K562 (cell line): ENCODE results near the gene RBM27. TPM values are rescaled to one million over a fixed set of nuclear protein-coding genes. Genes with fewer than 3 reads are reported as not detected.

Source experiments
- CBX2 ChIP-seq: fragments of 200-600 bp; sonication (generic); IDR thresholded peaks from one replicate; pipeline ENCODE4 v1.6.1; 2012; ENCODE audit warnings: mild to moderate bottlenecking, low read length, inconsistent platforms; ENCODE audit not compliant: insufficient read depth, poor library complexity, severe bottlenecking
- CHD2 ChIP-seq: IDR thresholded peaks from 2 replicates; pipeline ENCODE4 v1.6.1; 2011; ENCODE audit warnings: low read depth, low read length
- MAFK ChIP-seq: IDR thresholded peaks from 2 replicates; pipeline ENCODE4 v1.6.1; 2011; ENCODE audit warnings: low read length, improper control_type of control experiment
- MCM5 ChIP-seq: fragments of 450-650 bp; IDR thresholded peaks from 2 replicates; pipeline ENCODE4 v1.6.1; 2016; ENCODE audit warnings: low read depth
- ZNF212 ChIP-seq: fragments of 450-650 bp; formaldehyde crosslinking; IDR thresholded peaks from 2 replicates; pipeline ENCODE4 v1.4.0; 2020; ENCODE audit warnings: mild to moderate bottlenecking
- ZNF79 ChIP-seq: fragments of 250-450 bp; sonication (Bioruptor Pico); IDR thresholded peaks from 2 replicates; pipeline ENCODE4 v1.4.0; 2020; ENCODE audit warnings: low read depth, mild to moderate bottlenecking, moderate library complexity
- polyA plus RNA-seq, 8 experiments: library from polyadenylated mRNA; depleted of rRNA in 4 of 8; stranded (reverse) in 5 of 8; unstranded in 3 of 8; fragments of >200 nt; fragmentation: Nextera tagmentation in 2 of 8; fragmentation: Illumina TruSeq in 1 of 8; extraction: Ambion mirVana in 2 of 8; extraction: Trizol in 1 of 8; gene quantifications; 2 replicates each; pipeline versions ENCODE4 v1.2.1 to v1.2.3, GENCODE V29; 2011 to 2014; ENCODE audit warnings: inconsistent platforms in 1 of 8, missing spikeins in 1 of 8
- total RNA-seq, 7 experiments: library from RNA; depleted of rRNA in 6 of 7; stranded (reverse); fragments of >200 nt in 6 of 7; fragmentation: Illumina TruSeq in 2 of 7; extraction: Trizol in 2 of 7; gene quantifications; 2 replicates each; pipeline versions ENCODE4 v1.2.1 to v1.2.3, GENCODE V29; 2011 to 2021; ENCODE audit warnings: low replicate concordance in 1 of 7
- TF ChIP-seq, protein P1 (sequence below): fragments of 250-450 bp; sonication (Bioruptor Pico); IDR thresholded peaks from 2 replicates; pipeline ENCODE4 v1.9.0; 2021; ENCODE audit warnings: mild to moderate bottlenecking, inconsistent platforms
- TF ChIP-seq, protein P2 (sequence below): fragments of 450-650 bp; IDR thresholded peaks from 2 replicates; pipeline ENCODE4 v1.6.1; 2016; ENCODE audit warnings: missing biosample characterization, missing genetic modification characterization
- TF ChIP-seq, protein P3 (sequence below): sonication (generic); formaldehyde crosslinking; IDR thresholded peaks from 2 replicates; pipeline ENCODE4 v1.5.0; 2020; ENCODE audit warnings: missing genetic modification reagents
- TF ChIP-seq, protein P4 (sequence below): sonication (generic); formaldehyde crosslinking; IDR thresholded peaks from 2 replicates; pipeline ENCODE4 v1.8.1; 2023; ENCODE audit warnings: mild to moderate bottlenecking, missing genetic modification reagents, moderate library complexity
- TF ChIP-seq, protein P5 (sequence below), 2 experiments: fragments of 450-650 bp in 1 of 2; sonication (generic) in 1 of 2; formaldehyde crosslinking in 1 of 2; IDR thresholded peaks in 1 of 2; conservative IDR thresholded peaks in 1 of 2; 2 replicates each; pipeline versions ENCODE4 v1.6.1 to v1.8.1; 2016 to 2023; ENCODE audit warnings: mild to moderate bottlenecking in 2 of 2, moderate library complexity in 2 of 2, inconsistent platforms in 1 of 2, missing genetic modification reagents in 1 of 2
- TF ChIP-seq, protein P6 (sequence below): fragments of 250-450 bp; sonication (Bioruptor Pico); IDR thresholded peaks from 2 replicates; pipeline ENCODE4 v1.5.0; 2021; ENCODE audit warnings: mild to moderate bottlenecking, moderate library complexity
- TF ChIP-seq, protein P7 (sequence below), 2 experiments: fragments of 250-450 bp in 1 of 2; fragments of 450-650 bp in 1 of 2; sonication (Bioruptor Pico) in 1 of 2; IDR thresholded peaks; 2 replicates each; pipeline versions ENCODE4 v1.6.1 to v1.8.0; 2016 to 2021; ENCODE audit warnings: mild to moderate bottlenecking in 2 of 2, moderate library complexity in 2 of 2, missing compliant biosample characterization in 1 of 2, missing genetic modification characterization in 1 of 2

The RBM27 gene
- total and polyA plus RNA-seq, 9 of the 15 experiments (the other 6 are each of a cell fraction or from before 2014, with no cell fraction given), result 5.3 to 45.4 (median 29.1) TPM

DNA sequence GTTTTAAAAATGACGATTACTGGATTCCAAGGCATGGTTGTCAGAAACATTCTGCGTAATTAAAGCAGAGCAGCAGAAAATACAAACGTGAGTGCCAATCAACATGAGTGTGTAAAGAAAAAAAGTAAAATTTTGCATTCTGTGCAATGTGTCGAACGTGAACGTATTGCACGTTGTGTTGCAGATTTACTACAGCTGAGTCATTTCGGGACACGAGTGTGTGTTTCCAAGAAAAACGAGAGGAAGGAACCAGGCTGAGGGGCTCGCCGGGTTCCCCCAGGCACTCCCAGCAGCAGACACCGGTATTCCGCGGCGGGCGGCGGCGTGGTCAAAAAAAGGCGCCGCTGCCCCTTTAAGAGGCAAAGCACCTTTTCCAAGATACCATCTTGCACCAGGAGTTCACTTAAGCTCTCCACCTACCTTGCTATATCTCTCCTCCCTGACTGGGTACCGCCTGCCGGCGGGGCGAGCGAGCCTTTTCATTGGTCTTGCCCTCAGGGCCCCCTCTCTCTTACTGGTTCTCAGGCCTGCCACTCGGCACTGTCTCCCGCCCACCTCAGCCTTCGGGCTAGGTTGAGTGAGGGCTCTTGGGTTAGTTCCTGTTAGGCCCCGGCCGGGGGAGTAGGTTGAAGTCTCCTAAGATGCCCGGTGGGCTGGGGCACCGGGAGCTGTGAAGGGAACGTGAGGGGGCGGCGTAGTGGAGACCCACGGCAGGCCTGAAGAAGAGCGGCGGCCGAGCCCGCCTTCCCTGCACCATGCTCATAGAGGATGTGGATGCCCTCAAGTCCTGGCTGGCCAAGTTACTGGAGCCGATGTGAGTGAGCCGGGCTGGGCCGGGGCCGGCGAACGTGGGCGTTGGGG, at the start of gene RBM27 (continued):
- no peak for TF ChIP-seq MCM5
- TF ChIP-seq, protein P1, sequence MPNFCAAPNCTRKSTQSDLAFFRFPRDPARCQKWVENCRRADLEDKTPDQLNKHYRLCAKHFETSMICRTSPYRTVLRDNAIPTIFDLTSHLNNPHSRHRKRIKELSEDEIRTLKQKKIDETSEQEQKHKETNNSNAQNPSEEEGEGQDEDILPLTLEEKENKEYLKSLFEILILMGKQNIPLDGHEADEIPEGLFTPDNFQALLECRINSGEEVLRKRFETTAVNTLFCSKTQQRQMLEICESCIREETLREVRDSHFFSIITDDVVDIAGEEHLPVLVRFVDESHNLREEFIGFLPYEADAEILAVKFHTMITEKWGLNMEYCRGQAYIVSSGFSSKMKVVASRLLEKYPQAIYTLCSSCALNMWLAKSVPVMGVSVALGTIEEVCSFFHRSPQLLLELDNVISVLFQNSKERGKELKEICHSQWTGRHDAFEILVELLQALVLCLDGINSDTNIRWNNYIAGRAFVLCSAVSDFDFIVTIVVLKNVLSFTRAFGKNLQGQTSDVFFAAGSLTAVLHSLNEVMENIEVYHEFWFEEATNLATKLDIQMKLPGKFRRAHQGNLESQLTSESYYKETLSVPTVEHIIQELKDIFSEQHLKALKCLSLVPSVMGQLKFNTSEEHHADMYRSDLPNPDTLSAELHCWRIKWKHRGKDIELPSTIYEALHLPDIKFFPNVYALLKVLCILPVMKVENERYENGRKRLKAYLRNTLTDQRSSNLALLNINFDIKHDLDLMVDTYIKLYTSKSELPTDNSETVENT (CRISPR knock-in tag), result no peak; the same call in 1 of the 2 replicates
- no peak for TF ChIP-seq ZNF212 (CRISPR knock-in tag)
- TF ChIP-seq, protein P2, sequence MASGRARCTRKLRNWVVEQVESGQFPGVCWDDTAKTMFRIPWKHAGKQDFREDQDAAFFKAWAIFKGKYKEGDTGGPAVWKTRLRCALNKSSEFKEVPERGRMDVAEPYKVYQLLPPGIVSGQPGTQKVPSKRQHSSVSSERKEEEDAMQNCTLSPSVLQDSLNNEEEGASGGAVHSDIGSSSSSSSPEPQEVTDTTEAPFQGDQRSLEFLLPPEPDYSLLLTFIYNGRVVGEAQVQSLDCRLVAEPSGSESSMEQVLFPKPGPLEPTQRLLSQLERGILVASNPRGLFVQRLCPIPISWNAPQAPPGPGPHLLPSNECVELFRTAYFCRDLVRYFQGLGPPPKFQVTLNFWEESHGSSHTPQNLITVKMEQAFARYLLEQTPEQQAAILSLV (tag), result no peak
- TF ChIP-seq, protein P3, sequence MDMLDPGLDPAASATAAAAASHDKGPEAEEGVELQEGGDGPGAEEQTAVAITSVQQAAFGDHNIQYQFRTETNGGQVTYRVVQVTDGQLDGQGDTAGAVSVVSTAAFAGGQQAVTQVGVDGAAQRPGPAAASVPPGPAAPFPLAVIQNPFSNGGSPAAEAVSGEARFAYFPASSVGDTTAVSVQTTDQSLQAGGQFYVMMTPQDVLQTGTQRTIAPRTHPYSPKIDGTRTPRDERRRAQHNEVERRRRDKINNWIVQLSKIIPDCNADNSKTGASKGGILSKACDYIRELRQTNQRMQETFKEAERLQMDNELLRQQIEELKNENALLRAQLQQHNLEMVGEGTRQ (CRISPR knock-in tag), result no peak
- TF ChIP-seq CBX2, result no peak
- TF ChIP-seq, protein P4, sequence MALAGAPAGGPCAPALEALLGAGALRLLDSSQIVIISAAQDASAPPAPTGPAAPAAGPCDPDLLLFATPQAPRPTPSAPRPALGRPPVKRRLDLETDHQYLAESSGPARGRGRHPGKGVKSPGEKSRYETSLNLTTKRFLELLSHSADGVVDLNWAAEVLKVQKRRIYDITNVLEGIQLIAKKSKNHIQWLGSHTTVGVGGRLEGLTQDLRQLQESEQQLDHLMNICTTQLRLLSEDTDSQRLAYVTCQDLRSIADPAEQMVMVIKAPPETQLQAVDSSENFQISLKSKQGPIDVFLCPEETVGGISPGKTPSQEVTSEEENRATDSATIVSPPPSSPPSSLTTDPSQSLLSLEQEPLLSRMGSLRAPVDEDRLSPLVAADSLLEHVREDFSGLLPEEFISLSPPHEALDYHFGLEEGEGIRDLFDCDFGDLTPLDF (CRISPR knock-in tag), result 0 out of 2 replicates have a peak, but pooled peaks have one; percentile 43
- no peak for TF ChIP-seq ZNF79 (CRISPR knock-in tag)
- TF ChIP-seq, protein P5, sequence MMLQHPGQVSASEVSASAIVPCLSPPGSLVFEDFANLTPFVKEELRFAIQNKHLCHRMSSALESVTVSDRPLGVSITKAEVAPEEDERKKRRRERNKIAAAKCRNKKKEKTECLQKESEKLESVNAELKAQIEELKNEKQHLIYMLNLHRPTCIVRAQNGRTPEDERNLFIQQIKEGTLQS (IDR thresholded peaks at IDR 0.05), result peak; percentile 75
- TF ChIP-seq, protein P5 (CRISPR knock-in tag; conservative IDR thresholded peaks at IDR 0.05), result 0 out of 2 replicates have a peak, but pooled peaks have one; percentile 64
- peak; percentile 92 for TF ChIP-seq CHD2
- TF ChIP-seq, protein P6, sequence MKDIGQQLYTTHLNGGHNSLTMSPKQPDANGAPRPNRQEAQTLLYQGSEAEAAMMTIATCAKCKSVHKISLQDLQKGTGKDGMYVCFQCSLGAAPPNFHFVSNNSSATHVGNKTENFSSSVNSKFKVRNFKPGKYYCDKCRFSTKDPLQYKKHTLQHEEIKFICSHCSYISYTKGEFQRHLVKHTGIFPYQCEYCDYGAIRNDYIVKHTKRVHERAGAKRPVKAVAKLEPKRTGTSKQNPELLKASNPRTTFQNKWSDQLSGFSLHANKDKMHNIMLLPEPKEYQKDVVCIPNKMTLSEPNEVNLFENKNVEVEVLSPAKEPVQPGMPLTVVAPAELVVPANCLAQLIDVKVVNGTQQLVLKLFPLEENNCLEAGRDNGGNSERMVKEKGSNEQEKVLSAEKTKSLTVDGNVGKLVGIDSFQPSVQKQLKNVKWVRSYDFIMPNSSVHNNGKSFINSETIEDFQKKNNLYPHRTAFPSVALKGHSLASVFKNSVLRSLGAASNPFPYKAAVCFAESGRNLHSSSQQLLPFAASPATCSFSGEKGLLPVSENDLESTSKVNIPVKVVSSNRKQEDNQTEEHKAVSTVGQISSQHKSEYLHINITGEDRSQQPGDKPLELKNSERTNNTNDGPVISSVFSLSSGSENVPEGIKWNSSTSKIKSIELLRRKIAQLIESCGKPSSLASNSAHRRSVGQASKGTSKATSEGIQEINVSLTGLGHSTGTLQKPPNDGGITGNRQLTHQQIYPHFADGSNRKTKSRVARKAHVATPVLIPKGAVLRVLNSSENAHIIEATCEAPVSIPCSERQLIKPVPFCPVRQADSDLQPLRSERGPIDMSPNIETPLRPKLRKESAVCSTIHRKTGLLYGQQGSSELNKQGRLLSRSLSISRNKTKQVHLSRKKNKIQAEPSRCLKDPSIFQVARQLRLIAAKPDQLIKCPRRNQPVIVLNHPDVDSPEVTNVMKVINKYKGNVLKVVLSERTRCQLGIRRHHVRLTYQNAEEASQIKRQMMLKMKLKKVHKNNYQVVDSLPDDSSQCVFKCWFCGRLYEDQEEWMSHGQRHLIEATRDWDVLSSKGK (CRISPR knock-in tag), result no peak
- no peak for TF ChIP-seq MAFK
- TF ChIP-seq, protein P7, sequence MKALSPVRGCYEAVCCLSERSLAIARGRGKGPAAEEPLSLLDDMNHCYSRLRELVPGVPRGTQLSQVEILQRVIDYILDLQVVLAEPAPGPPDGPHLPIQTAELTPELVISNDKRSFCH (CRISPR knock-in tag; IDR thresholded peaks at IDR 0.05), result no peak
- TF ChIP-seq, protein P7 (tag; IDR thresholded peaks at IDR 0.05), result no peak
